ENCODE measurements around the gene MDK.

GRCh38 chr11:46387456-46387855 is 6.0 kb downstream of the MDK start:
- TF ChIP-seq POLR2A (IDR thresholded peaks at IDR 0.05) (no peak), CTCF (IDR thresholded peaks at IDR 0.05) (no peak)

All from body of pancreas (tissue), 4 donors.